AG10803 (cell line): ENCODE measurements around the gene MDM2.

ENCODE experiments used
- DNase-seq: peaks from one replicate; pipeline ENCODE4 v3.0.0; 2010; ENCODE audit warnings: low read depth
- H3K4me3 ChIP-seq: 2 replicates; pipeline ENCODE4 v1.5.1; 2011; ENCODE audit warnings: mild to moderate bottlenecking, low read length, control low read depth
- CTCF ChIP-seq: conservative IDR thresholded peaks from 2 replicates; pipeline ENCODE4 v1.5.1; 2011; ENCODE audit warnings: mild to moderate bottlenecking, low read length, control low read depth, inconsistent platforms

MDM2 gene

GRCh38 chr12:68899251-68899771, 91.3 kb downstream of the MDM2 start:
- TF ChIP-seq CTCF, result peak; percentile 99
- peak; percentile 98 for DNase-seq
- H3K4me3 ChIP-seq, result no peak overlapping the region

GRCh38 chr12:68900241-68900640, 92.3 kb downstream of the MDM2 start:
- no peak for DNase-seq
- no peak overlapping the region for H3K4me3 ChIP-seq
- no peak for TF ChIP-seq CTCF
